PFSK-1 (cell line): ENCODE data around the gene CCDC177.

ENCODE experiments used
- FOXP2 ChIP-seq: optimal IDR thresholded peaks from 2 replicates; pipeline ENCODE3; 2011; ENCODE audit warnings: borderline replicate concordance, control low read depth, inconsistent platforms; ENCODE audit not compliant: insufficient read depth; ENCODE audit errors: extremely low read length, extremely low read depth
- POLR2AphosphoS5 ChIP-seq: IDR thresholded peaks from 2 replicates; pipeline ENCODE4 v1.6.1; 2012; ENCODE audit warnings: low read depth, mild to moderate bottlenecking, control low read depth, low read length, moderate library complexity
- REST ChIP-seq, 2 experiments: IDR thresholded peaks; 2 replicates each; pipeline versions ENCODE4 v1.6.1 to v1.8.0; 2011 to 2012; ENCODE audit warnings: low read depth in 2 of 2, low read length in 2 of 2, control low read depth in 1 of 2, inconsistent platforms in 1 of 2, mild to moderate bottlenecking in 1 of 2, moderate library complexity in 1 of 2; ENCODE audit not compliant: insufficient read depth in 1 of 2
- SIN3A ChIP-seq: IDR thresholded peaks from 2 replicates; pipeline ENCODE4 v1.6.1; 2012; ENCODE audit warnings: mild to moderate bottlenecking, low read length, moderate library complexity, borderline replicate concordance; ENCODE audit not compliant: insufficient read depth
- TAF1 ChIP-seq: IDR thresholded peaks from 2 replicates; pipeline ENCODE4 v1.6.1; 2012; ENCODE audit warnings: low read length, control low read depth, borderline replicate concordance; ENCODE audit not compliant: insufficient read depth

CCDC177 gene

DNA sequence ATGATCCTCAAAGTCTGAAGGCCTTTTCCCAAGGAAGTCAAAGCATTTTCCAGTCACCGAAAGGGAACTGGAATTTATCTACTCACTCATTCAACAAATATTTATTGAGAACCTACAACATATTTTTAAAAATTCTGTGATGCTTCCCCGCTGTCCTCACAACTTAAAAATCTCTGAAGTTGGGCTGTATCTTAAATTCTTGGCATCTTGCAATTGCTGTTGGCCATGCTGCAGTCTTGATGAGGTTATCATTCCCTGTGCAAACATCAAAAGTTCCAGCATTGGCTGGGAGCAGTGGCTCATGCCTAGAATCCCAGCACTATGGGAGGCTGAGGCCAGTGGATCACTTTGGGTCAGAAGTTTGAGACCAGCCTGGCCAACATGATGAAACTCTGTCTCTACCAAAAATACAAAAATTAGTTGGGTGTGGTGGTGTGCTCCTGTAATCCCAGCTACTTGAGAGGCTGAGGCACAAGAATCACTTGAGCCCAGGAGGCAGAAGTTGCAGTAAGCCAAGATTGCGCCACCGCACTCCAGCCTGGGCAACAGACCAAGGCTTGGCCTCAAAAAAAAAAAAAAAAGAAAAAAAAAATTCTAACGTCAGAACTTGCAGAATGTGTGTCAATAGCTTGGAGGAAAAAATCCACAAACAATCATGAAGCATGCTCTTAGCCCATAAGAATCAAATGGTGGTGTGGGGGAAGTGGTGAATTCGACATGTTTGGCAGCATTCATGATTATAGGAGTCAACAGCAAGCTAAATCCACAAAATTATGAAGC, 34.9 kb downstream of the CCDC177 start:
- no peak for TF ChIP-seq FOXP2
- TF ChIP-seq TAF1: no peak
- no peak for TF ChIP-seq SIN3A
- TF ChIP-seq REST (IDR thresholded peaks at IDR 0.05; ENCODE audit: insufficient read depth in 1 of 2, low read depth in 2 of 2, low read length in 2 of 2): no peak
- no peak for TF ChIP-seq POLR2AphosphoS5

- TF ChIP-seq FOXP2 (no peak), TAF1 (no peak), REST (IDR thresholded peaks at IDR 0.05; ENCODE audit: insufficient read depth in 1 of 2, low read depth in 2 of 2, low read length in 2 of 2) (no peak), POLR2AphosphoS5 (no peak), SIN3A (no peak)
These were observed 35.9 kb downstream of the CCDC177 start for GRCh38 chr14:69538766-69539165.

DNA sequence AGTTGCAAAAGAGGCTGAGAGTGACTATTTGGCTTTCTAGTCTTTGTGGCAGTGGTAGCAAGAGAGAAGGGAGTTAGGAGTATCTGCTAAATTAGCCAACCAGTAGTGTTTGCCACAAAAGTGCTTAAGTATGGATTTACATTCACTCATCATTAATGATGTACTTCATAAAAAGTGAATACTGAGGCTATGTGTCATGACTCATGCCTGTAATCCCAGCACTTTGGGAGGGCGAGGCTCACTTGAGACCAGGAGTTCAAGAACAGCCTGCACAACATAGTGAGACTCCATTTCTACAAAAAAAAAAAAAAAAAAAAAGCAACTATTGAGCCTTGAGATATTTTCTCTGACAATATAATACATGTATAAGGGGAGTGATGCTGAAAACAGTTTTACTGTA, 36.8 kb downstream of the CCDC177 start:
- TF ChIP-seq POLR2AphosphoS5 (no peak), SIN3A (no peak), FOXP2 (no peak), TAF1 (no peak), REST (IDR thresholded peaks at IDR 0.05; ENCODE audit: insufficient read depth in 1 of 2, low read depth in 2 of 2, low read length in 2 of 2) (no peak)

DNA sequence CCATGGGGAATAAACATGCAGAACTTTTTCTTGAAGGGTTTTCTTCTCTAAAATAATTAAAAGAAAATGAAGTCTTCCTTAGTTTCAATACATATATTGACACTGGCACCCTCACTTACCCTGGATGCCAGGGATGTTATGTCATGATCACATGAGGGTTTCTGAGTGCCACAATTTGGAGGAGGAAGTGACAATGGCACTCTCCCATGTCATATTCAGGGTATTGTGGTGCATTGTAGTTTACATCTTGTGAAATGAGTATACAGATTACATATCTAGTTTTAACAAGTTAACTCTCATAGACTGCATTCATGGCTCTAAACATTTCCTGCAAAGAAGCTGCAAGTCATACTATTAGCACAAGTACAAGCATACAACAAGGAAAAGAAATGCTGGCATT, 37.7 kb downstream of the CCDC177 start:
- TF ChIP-seq SIN3A (no peak), REST (IDR thresholded peaks at IDR 0.05; ENCODE audit: insufficient read depth in 1 of 2, low read depth in 2 of 2, low read length in 2 of 2) (no peak), FOXP2 (no peak), TAF1 (no peak), POLR2AphosphoS5 (no peak)
